Activated naive CD4-positive, alpha-beta T cell treated with anti-CD3 and anti-CD28 coated beads, Interleukin-2, amount 50 U/mL, for 16 hours (primary cell): ENCODE results near the gene GALNT13.
"Not testable (repeated sequence)": the region's sequence is repeated elsewhere in the genome, so short reads cannot be mapped to it uniquely, and the experiment has no call there.

Experiments
- DNase-seq: peaks from one replicate; pipeline ENCODE4 v3.0.0-alpha.2; 2020

The GALNT13 gene

DNA sequence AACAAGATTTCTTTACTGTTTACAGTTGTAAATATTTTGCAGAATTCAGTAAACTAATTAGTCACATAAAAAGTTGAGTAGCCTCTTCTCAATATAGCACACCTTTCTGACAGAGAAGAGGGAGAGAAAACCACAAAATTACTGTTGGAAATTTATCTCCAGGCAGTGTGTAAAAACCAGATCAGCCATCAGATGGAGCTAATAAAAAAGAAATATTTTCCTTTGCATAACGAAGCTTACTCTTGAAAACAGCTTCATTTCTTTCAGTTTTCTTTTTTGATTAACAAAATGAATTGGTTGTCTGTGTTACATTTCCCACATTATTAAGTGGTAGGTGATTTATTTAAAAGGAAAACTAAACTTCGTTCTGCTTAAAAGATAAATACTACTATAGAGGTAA, 567.4 kb downstream of the GALNT13 start:
- no peak for DNase-seq

- no peak for DNase-seq
Measured at GRCh38 chr2:154443919-154444318, 572.2 kb downstream of the GALNT13 start.

DNA sequence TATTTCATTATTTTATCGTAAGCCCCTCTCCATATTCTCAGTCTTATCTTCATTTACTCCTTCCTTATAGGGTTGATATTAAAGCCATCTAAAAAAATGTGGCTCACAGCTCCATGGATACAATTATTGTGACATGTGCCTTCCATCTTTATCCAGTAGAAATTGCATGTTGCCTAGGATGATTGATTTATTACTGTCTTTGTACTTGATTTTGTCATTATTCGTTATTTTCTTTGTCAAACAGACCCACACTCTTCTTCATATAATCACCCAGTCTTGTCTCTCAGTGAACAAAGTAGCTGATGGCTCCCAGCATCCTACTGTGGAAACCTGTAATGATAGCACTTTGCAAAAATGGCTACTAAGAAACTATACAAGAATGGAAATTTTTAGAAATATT, 574.6 kb downstream of the GALNT13 start:
- no peak for DNase-seq

GRCh38 chr2:154447727-154448418, 576.2 kb downstream of the GALNT13 start:
- DNase-seq: no peak

- no peak for DNase-seq
Measured at GRCh38 chr2:154449951-154450658, 578.4 kb downstream of the GALNT13 start.

DNA sequence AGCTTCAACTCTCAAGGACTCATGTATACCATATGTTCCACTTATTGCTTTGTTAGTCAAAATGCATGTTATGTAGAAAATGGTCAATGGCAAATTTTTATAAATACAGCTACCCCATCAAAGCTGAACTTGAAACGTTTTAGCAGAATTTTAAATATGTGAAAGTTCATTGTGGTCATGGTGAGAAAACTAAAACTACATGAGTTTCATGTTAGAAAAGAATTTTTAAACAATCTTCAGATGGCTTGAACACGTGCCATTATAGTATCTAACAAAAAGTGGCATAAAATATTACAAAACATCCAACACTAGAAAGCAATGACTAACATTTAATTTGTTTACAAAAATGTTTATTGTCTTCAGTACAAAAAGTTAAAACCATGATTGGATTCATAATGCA, 580.7 kb downstream of the GALNT13 start:
- DNase-seq: no peak

GRCh38 chr2:154452906-154453493, 581.3 kb downstream of the GALNT13 start:
- DNase-seq: no peak

DNA sequence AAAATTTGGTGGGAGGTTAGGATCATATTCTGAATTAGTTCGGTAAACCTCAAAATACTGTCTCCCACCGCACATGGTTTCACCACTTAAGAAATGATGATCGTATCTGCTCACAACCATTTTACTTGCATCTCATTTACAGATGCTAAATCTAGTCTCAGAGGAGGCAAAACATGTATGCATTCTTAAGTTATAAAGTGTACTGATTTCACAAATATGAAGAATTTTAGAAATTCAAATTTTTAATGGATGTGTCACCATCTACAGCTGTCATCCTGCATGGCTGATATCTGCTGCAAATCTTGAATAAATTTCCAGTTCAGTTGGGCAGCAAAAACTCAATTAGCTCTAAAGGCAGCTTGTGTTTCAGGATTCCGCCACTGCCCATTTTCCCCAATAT, 583.4 kb downstream of the GALNT13 start:
- DNase-seq: no peak

DNA sequence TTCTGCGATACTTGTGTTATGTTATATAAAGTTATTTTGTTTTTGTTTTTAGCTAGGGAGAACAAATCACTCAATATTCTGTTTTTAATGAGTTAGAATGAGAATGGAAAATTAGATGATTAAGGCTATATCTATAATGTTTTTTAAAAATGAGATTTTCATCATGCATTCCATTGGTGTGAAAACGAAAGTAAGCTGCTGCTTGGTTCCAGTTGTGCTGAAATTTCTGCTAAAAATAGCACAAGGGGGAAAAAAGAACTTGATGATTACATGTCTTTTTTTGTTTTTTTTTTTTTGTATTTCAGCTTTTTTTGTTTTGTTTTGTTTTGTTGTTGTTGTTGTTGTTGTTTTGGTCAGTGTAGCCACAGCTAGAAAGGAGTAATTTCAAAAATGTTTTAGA, 584.1 kb downstream of the GALNT13 start:
- no peak for DNase-seq

DNA sequence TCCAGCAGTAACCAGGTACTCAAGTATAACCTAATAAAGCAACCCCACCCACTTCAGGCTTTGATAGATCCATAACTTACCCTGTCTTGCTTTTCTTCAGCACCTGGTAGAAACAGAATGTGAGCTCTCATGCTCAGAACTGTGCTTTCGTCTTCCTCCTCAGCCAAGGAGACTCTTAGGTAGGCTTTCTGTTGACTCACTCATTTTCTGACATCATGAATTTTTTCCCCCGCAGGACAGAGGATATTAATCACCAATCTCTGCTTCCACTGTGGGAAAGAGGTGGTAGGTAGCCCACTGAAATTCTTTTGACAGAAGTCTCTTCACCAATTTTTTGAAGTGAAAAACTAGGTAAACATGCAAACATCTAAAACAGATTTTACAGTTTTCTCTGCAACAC, 585.6 kb downstream of the GALNT13 start:
- no peak for DNase-seq

DNA sequence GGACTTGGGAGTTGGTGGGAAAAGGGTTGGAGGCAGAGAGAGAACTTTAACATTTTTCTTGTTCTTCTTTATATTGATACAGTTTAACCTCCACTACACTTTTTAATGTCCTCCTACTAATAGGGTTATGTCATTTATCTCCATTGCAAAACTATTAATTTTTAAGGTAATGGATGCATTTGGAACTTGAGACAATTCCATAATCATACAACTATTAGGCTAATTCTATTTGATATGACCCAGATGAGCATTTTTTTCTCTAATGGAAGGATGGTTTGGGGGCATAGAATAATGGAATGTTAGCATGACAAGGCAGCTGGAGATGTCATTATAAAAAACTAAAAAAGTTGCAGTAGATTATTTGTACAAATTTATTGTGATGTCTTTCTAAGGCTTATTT, 587.6 kb downstream of the GALNT13 start:
- DNase-seq: no peak

GRCh38 chr2:154462634-154463033, 590.9 kb downstream of the GALNT13 start:
- no peak for DNase-seq

DNA sequence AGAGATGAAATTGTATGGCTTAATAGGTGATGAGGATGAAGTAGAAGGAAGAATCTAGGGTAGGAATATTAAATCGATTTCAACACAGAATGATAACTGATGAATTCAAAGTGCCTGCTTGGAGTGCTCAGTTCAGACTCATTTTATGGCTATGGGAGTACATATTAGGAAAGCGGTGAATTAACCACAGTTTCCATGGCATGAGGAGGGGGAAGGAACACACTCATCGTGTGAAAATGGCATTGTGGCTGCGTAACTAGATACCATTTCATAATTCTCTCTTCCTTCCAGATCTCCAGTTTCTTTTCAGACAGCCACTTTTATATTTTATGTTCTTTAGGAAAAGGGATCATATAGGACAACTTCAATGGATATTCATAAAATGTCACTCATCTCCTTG, 594.5 kb downstream of the GALNT13 start:
- no peak for DNase-seq

- no peak for DNase-seq
Measured at GRCh38 chr2:154470376-154470775, 598.7 kb downstream of the GALNT13 start.

DNA sequence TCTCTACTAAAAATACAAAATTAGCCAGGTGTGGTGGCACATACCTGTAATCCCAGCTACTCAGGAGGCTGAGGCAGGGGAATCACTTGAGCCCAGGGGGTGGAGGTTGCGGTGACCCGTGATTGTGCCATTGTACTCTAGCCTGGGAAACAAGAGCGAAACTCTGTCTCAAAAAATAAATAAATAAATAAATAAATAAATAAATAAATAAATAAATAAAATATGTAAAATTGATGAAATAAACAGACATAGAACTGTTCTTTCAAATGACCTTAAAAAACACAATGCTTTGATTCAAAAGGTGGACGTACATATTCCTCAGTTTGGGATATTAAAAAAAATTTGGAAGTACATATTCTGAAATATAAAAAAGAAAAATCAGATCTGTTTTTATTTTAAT, 599.8 kb downstream of the GALNT13 start:
- not testable (repeated sequence) for DNase-seq

DNA sequence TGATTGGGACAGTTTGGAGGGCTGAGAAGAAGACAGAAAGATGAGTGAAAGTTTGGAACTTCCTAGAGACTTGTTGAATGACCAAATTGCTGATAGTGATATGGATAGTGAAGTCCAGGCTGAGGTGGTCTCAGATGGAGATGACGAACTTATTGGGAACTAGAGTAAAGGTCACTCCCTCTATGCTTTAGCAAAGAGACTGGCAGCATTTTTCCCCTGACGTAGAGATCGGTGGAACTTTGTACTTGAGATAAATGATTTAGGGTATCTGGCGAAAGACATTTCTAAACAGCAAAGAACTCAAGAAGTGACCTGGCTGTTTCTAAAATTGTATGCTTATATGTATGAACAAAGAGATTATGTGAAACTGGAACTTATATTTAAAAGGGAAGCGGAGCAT, 605.6 kb downstream of the GALNT13 start:
- no peak for DNase-seq

GRCh38 chr2:154480521-154480920, 608.8 kb downstream of the GALNT13 start:
- DNase-seq: no peak

DNA sequence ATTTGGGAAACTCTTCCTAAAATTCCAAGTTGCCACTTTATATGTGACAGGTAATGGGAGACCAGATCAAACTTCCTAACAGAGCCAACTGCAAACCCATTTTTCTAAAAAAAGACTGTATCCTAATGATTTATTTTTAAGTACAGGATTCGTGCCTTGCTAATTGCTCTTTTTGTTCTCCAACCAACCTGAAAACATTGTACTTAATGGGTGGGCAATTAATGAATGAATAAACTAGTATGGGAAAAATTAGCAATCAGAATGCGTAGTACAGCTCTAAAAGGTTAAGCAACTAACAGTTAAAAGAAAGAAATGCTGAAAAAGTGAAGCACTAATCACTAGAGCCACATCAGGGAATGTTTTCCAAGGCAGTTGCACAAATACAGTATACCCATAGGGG, 609.6 kb downstream of the GALNT13 start:
- DNase-seq: no peak

DNA sequence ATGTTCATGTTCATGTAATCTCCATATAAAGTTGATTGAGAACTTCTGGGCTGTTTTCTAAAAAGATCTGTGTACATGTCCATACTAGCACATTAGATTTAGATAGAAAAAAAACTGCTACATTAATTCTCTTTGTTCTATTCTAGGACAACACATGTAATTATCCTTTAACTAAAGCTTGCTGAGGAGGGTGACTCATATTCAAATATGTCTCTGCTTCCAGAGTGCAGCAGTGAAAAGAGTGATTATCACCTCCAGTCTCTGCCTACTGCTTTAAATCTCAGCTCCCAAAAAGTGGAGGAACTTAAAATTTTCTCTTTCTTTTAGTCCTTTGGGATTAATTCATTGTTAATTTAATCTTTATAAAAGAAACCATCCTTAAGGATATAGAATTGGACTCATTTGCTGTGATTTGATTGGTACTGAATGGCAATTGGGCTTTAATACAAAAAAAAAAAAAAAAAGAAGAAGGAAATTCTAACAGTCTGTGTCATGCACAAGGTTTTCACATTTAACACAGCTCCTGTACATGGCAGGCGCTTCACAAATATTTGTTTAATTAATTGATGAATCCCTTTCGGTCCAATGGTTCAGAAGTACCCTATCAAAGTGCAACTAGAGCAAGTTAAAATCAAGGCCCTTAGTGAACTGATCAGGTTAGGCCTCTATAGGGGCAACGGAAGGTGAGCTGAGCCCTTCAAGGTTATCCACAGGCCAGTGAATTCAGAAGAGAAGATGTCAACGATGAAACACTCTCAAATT, 612.8 kb downstream of the GALNT13 start:
- no peak for DNase-seq

- DNase-seq: no peak
Measured at GRCh38 chr2:154488801-154489200, 617.1 kb downstream of the GALNT13 start.

DNA sequence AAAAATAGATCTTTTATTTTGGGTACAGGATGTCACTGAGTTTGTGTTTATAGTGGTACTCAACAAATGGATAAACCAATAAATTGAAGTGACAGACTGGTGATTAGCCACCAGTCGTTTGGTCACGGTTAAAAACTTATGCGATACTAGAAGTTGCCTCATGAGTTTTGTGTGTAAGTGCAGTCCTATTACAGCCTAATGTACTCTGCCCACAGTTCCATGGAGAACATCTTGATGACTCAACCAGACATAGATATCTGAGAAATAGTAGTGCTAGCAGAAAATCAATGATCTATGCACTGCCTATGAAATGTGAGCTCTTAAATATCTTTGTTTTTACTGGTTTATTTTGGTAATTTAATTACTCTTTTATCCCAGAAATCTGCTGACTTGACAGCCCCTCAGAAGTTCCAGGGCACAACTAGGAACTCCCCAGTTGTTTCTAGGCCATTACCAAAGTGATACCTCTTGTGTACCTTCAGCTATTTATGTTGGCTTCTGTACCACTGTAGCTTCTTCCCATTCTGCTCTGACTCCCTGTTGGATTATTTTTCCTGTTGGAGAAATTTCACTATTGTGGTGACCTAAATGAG, 617.6 kb downstream of the GALNT13 start:
- no peak for DNase-seq

- DNase-seq: no peak
Measured at GRCh38 chr2:154490530-154490929, 618.8 kb downstream of the GALNT13 start.

- DNase-seq: no peak
Measured at GRCh38 chr2:154495455-154495868, 623.7 kb downstream of the GALNT13 start.
